NK-92 treated with Interleukin-12 subunit alpha and Interleukin-12 subunit beta, amount 100 ng/mL, for 24 hours (cell line): ENCODE data around the gene DNAJA3.
"Not testable (repeated sequence)": the region's sequence is repeated elsewhere in the genome, so short reads cannot be mapped to it uniquely, and the experiment has no call there.

ENCODE experiments used
- DNase-seq: peaks from one replicate; lab custom pipeline; 2025; lab: John Stamatoyannopoulos, UW

DNAJA3 gene

GRCh38 chr16:4387781-4388180, 37.9 kb upstream of the DNAJA3 start:
- no peak for DNase-seq

GRCh38 chr16:4388271-4389021, 37.2 kb upstream of the DNAJA3 start:
- DNase-seq, result no peak

- DNase-seq, result no peak
Measured at GRCh38 chr16:4389051-4389955, 36.4 kb upstream of the DNAJA3 start.

GRCh38 chr16:4390266-4391260, 35.1 kb upstream of the DNAJA3 start:
- DNase-seq, result no peak

- no peak for DNase-seq
Measured at GRCh38 chr16:4391631-4392381, 33.9 kb upstream of the DNAJA3 start.

GRCh38 chr16:4392382-4393239, 33.1 kb upstream of the DNAJA3 start:
- DNase-seq, result no peak

- DNase-seq, result no peak
Measured at GRCh38 chr16:4393240-4393600, 32.4 kb upstream of the DNAJA3 start.

- DNase-seq, result not testable (repeated sequence)
Measured at GRCh38 chr16:4393850-4394249, 31.8 kb upstream of the DNAJA3 start.

- no peak for DNase-seq
Measured at GRCh38 chr16:4395055-4395726, 30.5 kb upstream of the DNAJA3 start.

- DNase-seq, result no peak
Measured at GRCh38 chr16:4399001-4399730, 26.5 kb upstream of the DNAJA3 start.

GRCh38 chr16:4401094-4401501, 24.6 kb upstream of the DNAJA3 start:
- DNase-seq, result no peak

GRCh38 chr16:4401510-4401909, 24.2 kb upstream of the DNAJA3 start:
- no peak for DNase-seq

- DNase-seq, result no peak
Measured at GRCh38 chr16:4402439-4403132, 23.1 kb upstream of the DNAJA3 start.

GRCh38 chr16:4403133-4403949, 22.3 kb upstream of the DNAJA3 start:
- DNase-seq, result no peak

GRCh38 chr16:4404247-4404966, 21.3 kb upstream of the DNAJA3 start:
- no peak for DNase-seq

- no peak for DNase-seq
Measured at GRCh38 chr16:4404967-4405696, 20.5 kb upstream of the DNAJA3 start.
